GM12878 (cell line): Measurements from ENCODE around the gene FARS2. TPM values are rescaled to one million over a fixed set of nuclear protein-coding genes. Genes with fewer than 3 reads are reported as not detected.

Experiments used
- ATAC-seq: fragments of 200-7000 bp; cut with Tn5 transposase; 3 replicates; pipeline ENCODE4 v1.9.1; 2020; ENCODE audit warnings: mild to moderate bottlenecking, moderate library complexity
- BruUV-seq: library from RNA; stranded (reverse); fragments of 400-500 nt; replicated peaks from 2 replicates; lab custom pipeline; 2021; lab: Mats Ljungman, UMichigan
- CTCF ChIA-PET: fragments of 300-600 bp; sonication (Branson Sonifier 250); formaldehyde crosslinking; extraction: SDS; loops from one replicate; lab custom pipeline; 2021; ENCODE audit warnings: inconsistent platforms; lab: Yijun Ruan, JAX
- POLR2A ChIA-PET: fragments of 350-600 bp; formaldehyde crosslinking; extraction: SDS; loops from one replicate; lab custom pipeline; 2021; ENCODE audit warnings: inconsistent platforms; lab: Charles Lee
- RAD21 ChIA-PET: fragments of 300-600 bp; sonication (Branson Sonifier 250); formaldehyde crosslinking; loops from one replicate; lab custom pipeline; 2023; ENCODE audit warnings: antibody characterized with exemption; ENCODE audit not compliant: unreplicated experiment; lab: Charles Lee
- SMC1A ChIA-PET: fragments of 300-600 bp; sonication (Branson Sonifier 250); formaldehyde crosslinking; loops from one replicate; lab custom pipeline; 2023; ENCODE audit not compliant: unreplicated experiment, uncharacterized antibody; lab: Charles Lee
- DNase-seq: peaks from one replicate; pipeline ENCODE4 v3.0.0-alpha.2; 2011; ENCODE audit warnings: low read depth, low spot score
- FAIRE-seq: peaks from 3 replicates; lab custom pipeline; 2011; peaks lifted over from hg19 to GRCh38; lab: Jason Lieb, UNC
- H2AFZ ChIP-seq: 2 replicates; pipeline ENCODE4 v1.6.0; 2011; ENCODE audit warnings: low read depth, low read length, control low read depth; ENCODE audit not compliant: control insufficient read depth
- H3K27ac ChIP-seq: 2 replicates; pipeline ENCODE4 v1.5.1; 2011; ENCODE audit warnings: control low read depth; ENCODE audit not compliant: control insufficient read depth, insufficient read depth
- H3K27me3 ChIP-seq, 2 experiments: replicated peaks in 1 of 2; 2 replicates each; pipeline versions ENCODE4 v1.6.0 to v1.6.1; 2011; ENCODE audit warnings: low read length in 1 of 2; ENCODE audit not compliant: control insufficient read depth in 2 of 2, insufficient read depth in 2 of 2
- H3K36me3 ChIP-seq, 2 experiments: 2 replicates each; pipeline ENCODE4 v1.5.1; 2011; ENCODE audit warnings: low read length in 1 of 2; ENCODE audit not compliant: control insufficient read depth in 2 of 2, insufficient read depth in 2 of 2
- H3K4me1 ChIP-seq: 2 replicates; pipeline ENCODE4 v1.6.1; 2011; ENCODE audit warnings: mild to moderate bottlenecking, low read length, moderate library complexity, mixed read lengths; ENCODE audit not compliant: control insufficient read depth, insufficient read depth
- H3K4me2 ChIP-seq: 2 replicates; pipeline ENCODE4 v1.6.0; 2011; ENCODE audit warnings: control low read depth; ENCODE audit not compliant: control insufficient read depth, insufficient read depth
- H3K4me3 ChIP-seq: fragments of 200-600 bp; sonication (generic); 2 replicates; pipeline ENCODE4 v1.5.1; 2016
- H3K79me2 ChIP-seq: 2 replicates; pipeline ENCODE4 v1.6.0; 2011; ENCODE audit warnings: low read length; ENCODE audit not compliant: control insufficient read depth, insufficient read depth
- H3K9ac ChIP-seq: 2 replicates; pipeline ENCODE4 v1.8.0; 2011; ENCODE audit warnings: low read length, control low read depth, mixed read lengths; ENCODE audit not compliant: control insufficient read depth, insufficient read depth
- H3K9me3 ChIP-seq: replicated peaks from 3 replicates; pipeline ENCODE4 v1.5.1; 2011; ENCODE audit warnings: mild to moderate bottlenecking, low read length; ENCODE audit not compliant: control insufficient read depth, insufficient read depth
- H4K20me1 ChIP-seq: 2 replicates; pipeline ENCODE4 v1.6.0; 2011; ENCODE audit not compliant: control insufficient read depth, insufficient read depth
- BACH1 ChIP-seq: fragments of 450-650 bp; IDR thresholded peaks from 2 replicates; pipeline ENCODE4 v1.6.1; 2017; ENCODE audit warnings: mild to moderate bottlenecking, borderline replicate concordance
- BRCA1 ChIP-seq: IDR thresholded peaks from 2 replicates; pipeline ENCODE4 v1.6.1; 2011; ENCODE audit warnings: low read depth, low read length, improper control_type of control experiment
- CBX3 ChIP-seq: fragments of 200-600 bp; sonication (generic); IDR thresholded peaks from 2 replicates; pipeline ENCODE4 v1.6.1; 2016; ENCODE audit warnings: low read depth, borderline replicate concordance
- FOXK2 ChIP-seq: fragments of 450-650 bp; IDR thresholded peaks from 2 replicates; pipeline ENCODE4 v1.6.1; 2017; ENCODE audit warnings: mild to moderate bottlenecking, moderate library complexity
- HDAC6 ChIP-seq: fragments of 200-600 bp; sonication (generic); IDR thresholded peaks from one replicate; pipeline ENCODE4 v1.8.0; 2017; ENCODE audit warnings: antibody characterized with exemption; ENCODE audit not compliant: unreplicated experiment
- IRF4 ChIP-seq: IDR thresholded peaks from 2 replicates; pipeline ENCODE4 v1.6.1; 2011; ENCODE audit warnings: low read depth, low read length
- LARP7 ChIP-seq: fragments of 450-650 bp; IDR thresholded peaks from 2 replicates; pipeline ENCODE4 v1.6.1; 2017; ENCODE audit warnings: mild to moderate bottlenecking
- MYB ChIP-seq: fragments of 150-350 bp; IDR thresholded peaks from 2 replicates; pipeline ENCODE4 v1.6.1; 2014; ENCODE audit warnings: mild to moderate bottlenecking, low read depth, low read length, borderline replicate concordance
- MYC ChIP-seq: IDR thresholded peaks from 2 replicates; pipeline ENCODE4 v1.6.1; 2011; ENCODE audit warnings: mild to moderate bottlenecking, low read length, moderate library complexity, inconsistent platforms; ENCODE audit not compliant: insufficient read depth, insufficient replicate concordance, insufficient read length, severe bottlenecking
- NRF1 ChIP-seq: conservative IDR thresholded peaks from 2 replicates; pipeline ENCODE4 v1.6.1; 2011; ENCODE audit warnings: mild to moderate bottlenecking, low read depth, low read length, improper control_type of control experiment
- POLR2A ChIP-seq: IDR thresholded peaks from 2 replicates; pipeline ENCODE4 v1.6.1; 2011; ENCODE audit warnings: low read depth, mild to moderate bottlenecking, low read length
- POLR2AphosphoS2 ChIP-seq: IDR thresholded peaks from 2 replicates; pipeline ENCODE4 v1.6.1; 2011; ENCODE audit warnings: low read depth, mild to moderate bottlenecking, low read length, improper control_type of control experiment, moderate library complexity
- RBBP5 ChIP-seq: fragments of 200-600 bp; sonication (generic); conservative IDR thresholded peaks from 2 replicates; pipeline ENCODE4 v1.6.1; 2016
- SREBF1 ChIP-seq: IDR thresholded peaks from 2 replicates; pipeline ENCODE4 v1.6.1; 2012; ENCODE audit warnings: mild to moderate bottlenecking, low read length
- SREBF2 ChIP-seq: IDR thresholded peaks from 2 replicates; pipeline ENCODE4 v1.6.1; 2012; ENCODE audit warnings: mild to moderate bottlenecking, low read length
- SUPT20H ChIP-seq: IDR thresholded peaks from 2 replicates; pipeline ENCODE4 v1.6.1; 2011; ENCODE audit warnings: low read depth, mild to moderate bottlenecking, low read length, moderate library complexity, borderline replicate concordance; ENCODE audit not compliant: control insufficient read depth
- ZSCAN29 ChIP-seq: fragments of 450-650 bp; IDR thresholded peaks from 2 replicates; pipeline ENCODE4 v1.6.1; 2017; ENCODE audit warnings: mild to moderate bottlenecking, moderate library complexity
- WGBS: methylation state at CpG from one replicate; pipeline ENCODE4 v1.1.6; 2016; ENCODE audit warnings: low lambda C conversion rate; ENCODE audit not compliant: insufficient replicate concordance, insufficient coverage; ENCODE audit errors: missing lambda C conversion rate; 5-methylcytosine and 5-hydroxymethylcytosine counted together
- in situ Hi-C: fragments of 300-500 bp; cut with MboI; formaldehyde crosslinking; loops from 9 replicates; pipeline ENCODE4 v1.14.3; 2018; ENCODE audit warnings: mixed read lengths
- intact Hi-C: fragments of 100-400 bp; cut with micrococcal nuclease; formaldehyde crosslinking; loops from one replicate; pipeline ENCODE4 v1.14.2; 2022; ENCODE audit not compliant: unreplicated experiment
- polyA plus RNA-seq, 11 experiments: library from polyadenylated mRNA; depleted of rRNA in 4 of 11; unstranded in 6 of 11; stranded (reverse) in 5 of 11; fragments of >200 nt; fragmentation: Nextera tagmentation in 4 of 11; fragmentation: Illumina TruSeq in 1 of 11; extraction: Ambion mirVana in 4 of 11; extraction: Trizol in 1 of 11; gene quantifications; 1 replicate in 1 of 11; 2 replicates in 10 of 11; pipeline versions ENCODE4 v1.2.1 to v1.2.3, GENCODE V29; 2011 to 2016; ENCODE audit warnings: inconsistent platforms in 2 of 11, missing spikeins in 2 of 11, low read depth in 1 of 11
- total RNA-seq, 4 experiments: library from RNA; depleted of rRNA in 3 of 4; stranded (reverse); fragments of >200 nt in 3 of 4; fragmentation: Illumina TruSeq in 1 of 4; extraction: Trizol in 1 of 4; gene quantifications; 2 replicates each; pipeline versions ENCODE4 v1.2.1 to v1.2.3, GENCODE V29; 2013 to 2021
- TF ChIP-seq, protein P1 (sequence below): IDR thresholded peaks from 2 replicates; pipeline ENCODE4 v1.6.1; 2012; ENCODE audit warnings: low read length, inconsistent platforms

Gene FARS2
- total and polyA plus RNA-seq, 10 of the 15 experiments (the other 5 are each of a cell fraction or from before 2014, with no cell fraction given), result 16.8 to 46.7 (median 25.6) TPM

DNA sequence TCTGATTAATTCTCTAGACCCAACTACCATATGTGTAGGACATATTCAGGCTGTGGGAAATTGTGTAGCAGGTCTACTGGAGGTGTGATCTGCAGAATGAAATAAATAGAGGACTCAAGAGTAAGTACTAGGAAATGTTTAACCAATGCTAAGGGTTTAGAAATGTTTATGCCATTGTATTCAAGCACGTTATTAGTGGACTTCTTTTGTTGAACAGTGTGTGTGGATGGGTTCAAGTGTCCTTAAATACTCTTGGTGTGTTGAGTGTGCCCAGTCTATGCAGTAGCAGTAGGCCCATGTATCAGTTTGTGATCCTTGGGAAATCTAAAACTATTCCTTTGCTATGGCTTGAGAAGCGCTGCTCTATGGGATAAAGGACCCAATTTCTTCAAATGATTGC lies 112.1 kb downstream of the FARS2 start:
- no peak overlapping the region for H2AFZ ChIP-seq
- intact Hi-C loops (no loop called here), in situ Hi-C loops (no loop called here)
- 97% methylated on average over 2 of the region's 2 CpGs for WGBS
- H3K27ac ChIP-seq, result no peak overlapping the region
- no peaks in the 10 kb centered on the region; a peak in 1 of 4 replicates for H3K36me3 ChIP-seq
- H3K4me1 ChIP-seq, result no peaks in the 10 kb centered on the region
- no peak overlapping the region for H3K4me2 ChIP-seq
- H3K9ac ChIP-seq, result no peak overlapping the region
- no peaks in the 10 kb centered on the region for H4K20me1 ChIP-seq
- BruUV-seq, result no TSS peak
- FAIRE-seq (no peak), DNase-seq (no peak), ATAC-seq (no peak)
- SMC1A ChIA-PET, result no interaction called here
- no peak for TF ChIP-seq POLR2A
- TF ChIP-seq RBBP5, result no peak
- no peak for TF ChIP-seq CBX3
- TF ChIP-seq LARP7, result no peak
- TF ChIP-seq SUPT20H, result no peak
- TF ChIP-seq ZSCAN29, result no peak
- no peaks in the 10 kb centered on the region for H3K27me3 ChIP-seq
- RAD21 ChIA-PET, result no interaction called here
- CTCF ChIA-PET, result no interaction called here
- H3K9me3 ChIP-seq, result no peaks in the 10 kb centered on the region
- POLR2A ChIA-PET, result no interaction called here
- H3K79me2 ChIP-seq, result no peaks in the 10 kb centered on the region
- no peak overlapping the region for H3K4me3 ChIP-seq

DNA sequence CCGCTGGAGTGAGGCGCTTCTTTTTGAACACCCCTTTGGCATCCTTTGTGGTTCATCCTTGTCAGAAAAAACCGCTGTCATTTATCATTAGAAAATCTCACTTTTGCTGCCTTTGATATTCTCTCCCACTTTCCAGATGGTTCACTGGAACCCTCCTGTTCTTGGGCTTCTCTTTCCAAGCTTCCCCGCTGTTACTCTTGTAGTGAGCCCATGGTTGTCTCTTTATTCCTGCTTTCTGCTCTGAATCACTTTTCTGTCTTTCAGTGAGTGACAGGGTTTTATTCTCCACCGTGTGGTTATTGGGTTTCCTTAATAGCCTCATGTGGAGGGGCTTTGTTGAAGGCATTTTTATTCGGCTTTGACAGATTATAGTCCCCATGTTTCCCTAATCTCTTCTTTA lies 117.0 kb downstream of the FARS2 start:
- WGBS, result 87% methylated on average over 6 of the region's 6 CpGs
- ChIA-PET SMC1A (interaction anchor here (1.3 to 2.8 kb wide), 7 partner anchors 11 to 234 kb away, joined by 3 to 26 read pairs (median 4); no protein-coding TSS in a partner anchor), RAD21 (interaction anchor here (2.4 to 2.7 kb wide), 2 partner anchors 160 to 234 kb away, joined by 10 to 24 read pairs; no protein-coding TSS in a partner anchor), POLR2A (no interaction called here), CTCF (interaction anchor here (1.4 to 4.6 kb wide), 6 partner anchors 75 to 239 kb away, joined by 3 to 55 read pairs (median 9); no protein-coding TSS in a partner anchor)
- H3K27ac ChIP-seq, result no peak overlapping the region
- no peaks in the 10 kb centered on the region for H3K9me3 ChIP-seq
- H3K36me3 ChIP-seq, result no peaks in the 10 kb centered on the region
- TF ChIP-seq FOXK2 (no peak), SREBF2 (no peak), MYB (no peak), NRF1 (no peak), BRCA1 (no peak), SREBF1 (no peak), BACH1 (no peak), POLR2AphosphoS2 (no peak), HDAC6 (no peak), MYC (no peak), IRF4 (no peak)
- TF ChIP-seq, protein P1, sequence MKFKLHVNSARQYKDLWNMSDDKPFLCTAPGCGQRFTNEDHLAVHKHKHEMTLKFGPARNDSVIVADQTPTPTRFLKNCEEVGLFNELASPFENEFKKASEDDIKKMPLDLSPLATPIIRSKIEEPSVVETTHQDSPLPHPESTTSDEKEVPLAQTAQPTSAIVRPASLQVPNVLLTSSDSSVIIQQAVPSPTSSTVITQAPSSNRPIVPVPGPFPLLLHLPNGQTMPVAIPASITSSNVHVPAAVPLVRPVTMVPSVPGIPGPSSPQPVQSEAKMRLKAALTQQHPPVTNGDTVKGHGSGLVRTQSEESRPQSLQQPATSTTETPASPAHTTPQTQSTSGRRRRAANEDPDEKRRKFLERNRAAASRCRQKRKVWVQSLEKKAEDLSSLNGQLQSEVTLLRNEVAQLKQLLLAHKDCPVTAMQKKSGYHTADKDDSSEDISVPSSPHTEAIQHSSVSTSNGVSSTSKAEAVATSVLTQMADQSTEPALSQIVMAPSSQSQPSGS, result no peak
- in situ Hi-C loops, result no loop called here
- no peak for ATAC-seq
- intact Hi-C loops, result no loop called here
- no peak overlapping the region for H2AFZ ChIP-seq
- DNase-seq, result no peak
- no peak overlapping the region for H3K4me3 ChIP-seq
- FAIRE-seq, result no peak
- no peak overlapping the region for H3K4me2 ChIP-seq
- no TSS peak for BruUV-seq
- H3K9ac ChIP-seq, result no peak overlapping the region
- no peaks in the 10 kb centered on the region for H3K27me3 ChIP-seq
- no peaks in the 10 kb centered on the region for H3K4me1 ChIP-seq
- H3K79me2 ChIP-seq, result no peaks in the 10 kb centered on the region
- H4K20me1 ChIP-seq, result no peaks in the 10 kb centered on the region
